Measurements from ENCODE around the gene PIK3AP1.

- TF ChIP-seq CTCF (IDR thresholded peaks at IDR 0.05) (no peak), REST (IDR thresholded peaks at IDR 0.05) (no peak), USF2 (IDR thresholded peaks at IDR 0.05) (no peak), POLR2A (IDR thresholded peaks at IDR 0.05; ENCODE audit: low read length) (no peak), RCOR1 (IDR thresholded peaks at IDR 0.05; ENCODE audit: low read depth, low read length) (no peak), EP300 (IDR thresholded peaks at IDR 0.05) (no peak), ZSCAN20 (CRISPR knock-in tag; IDR thresholded peaks at IDR 0.05) (no peak), SMC3 (IDR thresholded peaks at IDR 0.05) (no peak), RNF2 (IDR thresholded peaks at IDR 0.05; ENCODE audit: borderline replicate concordance, low read depth) (no peak), MAX (IDR thresholded peaks at IDR 0.05) (no peak), ELK1 (IDR thresholded peaks at IDR 0.05; ENCODE audit: low read depth, low read length) (no peak), RFX5 (IDR thresholded peaks at IDR 0.05) (no peak)
These were observed 47.8 kb upstream of the PIK3AP1 start for GRCh38 chr10:96768136-96768535.
